ENCODE data around the gene CNN2.

CNN2 gene

GRCh38 chr19:1026783-1027649 lies 608 bp downstream of the CNN2 start:
- Histone ChIP-seq H4K91ac (ENCODE audit: low read length) (peak overlapping the region; percentile 93), H3K9ac (ENCODE audit: low read length) (peak overlapping the region; percentile 97), H3K27me3 (ENCODE audit: control insufficient read depth in 1 of 2, insufficient read depth in 1 of 2, low read length in 2 of 2) (no peaks in the 10 kb centered on the region), H2BK5ac (ENCODE audit: low read depth, low read length, poor library complexity, severe bottlenecking) (peak overlapping the region; percentile 100), H2BK15ac (ENCODE audit: low read depth, poor library complexity, severe bottlenecking) (peak overlapping the region; percentile 98), H3K4me2 (ENCODE audit: low read length, poor library complexity, severe bottlenecking) (peak overlapping the region; percentile 74), H3K27ac (ENCODE audit: low read length, poor library complexity, severe bottlenecking) (peak overlapping the region; percentile 99), H3K18ac (ENCODE audit: low read depth in 1 of 2, low read length in 2 of 2) (peak overlapping the region; percentile 96 to 97), H2AFZ (ENCODE audit: low read depth, low read length) (no peak overlapping the region), H3K4me1 (ENCODE audit: control insufficient read depth, insufficient read depth, low read depth, low read length) (peaks cover 19% of the 10 kb centered on the region), H2AK5ac (ENCODE audit: low read length, severe bottlenecking) (peak overlapping the region; percentile 100), H2BK120ac (ENCODE audit: low read depth, low read length) (peak overlapping the region; percentile 93), H2BK12ac (ENCODE audit: low read length in 2 of 2) (peak overlapping the region in 1 of 2 experiments; percentile 98), H3K9me3 (ENCODE audit: control insufficient read depth, low read length) (no peaks in the 10 kb centered on the region), H4K8ac (ENCODE audit: low read length) (peak overlapping the region; percentile 90), H3K4me3 (ENCODE audit: insufficient read depth in 1 of 2, low read depth in 1 of 2, low read length in 2 of 2) (peak overlapping the region; percentile 94 to 97), H3K4ac (ENCODE audit: low read depth in 1 of 2, low read length in 2 of 2) (peak overlapping the region; percentile 97 to 99), H3K14ac (ENCODE audit: low read length in 2 of 2) (peak overlapping the region; percentile 95 to 97), H3K23ac (ENCODE audit: low read length in 2 of 2) (peak overlapping the region; percentile 93 to 99), H3K36me3 (ENCODE audit: control insufficient read depth in 1 of 2, insufficient read depth in 2 of 2, low read depth in 1 of 2, low read length in 2 of 2) (peaks cover 14 to 28% of the 10 kb centered on the region in 2 experiments), H3K79me1 (replicated peaks; ENCODE audit: low read length, poor library complexity, severe bottlenecking) (no peaks in the 10 kb centered on the region)
- 1% methylated on average over 33 of the region's 36 CpGs for WGBS
- DNase-seq = no peak

- Histone ChIP-seq H3K36me3 (ENCODE audit: control insufficient read depth in 1 of 2, insufficient read depth in 2 of 2, low read depth in 1 of 2, low read length in 2 of 2) (peaks cover 21 to 35% of the 10 kb centered on the region in 2 experiments), H2BK15ac (ENCODE audit: low read depth, poor library complexity, severe bottlenecking) (peak overlapping the region; percentile 39), H2BK5ac (ENCODE audit: low read depth, low read length, poor library complexity, severe bottlenecking) (peak overlapping the region; percentile 92), H4K91ac (ENCODE audit: low read length) (peak overlapping the region; percentile 94), H3K23ac (ENCODE audit: low read length in 2 of 2) (peak overlapping the region in 1 of 2 experiments; percentile 20), H3K4me1 (ENCODE audit: control insufficient read depth, insufficient read depth, low read depth, low read length) (peaks cover 24% of the 10 kb centered on the region), H3K4me2 (ENCODE audit: low read length, poor library complexity, severe bottlenecking) (peak overlapping the region; percentile 74), H4K8ac (ENCODE audit: low read length) (peak overlapping the region; percentile 19), H2BK12ac (ENCODE audit: low read length in 2 of 2) (peak overlapping the region in 1 of 2 experiments; percentile 98), H2AFZ (ENCODE audit: low read depth, low read length) (no peak overlapping the region), H3K4me3 (ENCODE audit: insufficient read depth in 1 of 2, low read depth in 1 of 2, low read length in 2 of 2) (peak overlapping the region; percentile 94 to 97), H3K9me3 (ENCODE audit: control insufficient read depth, low read length) (no peaks in the 10 kb centered on the region), H3K27me3 (ENCODE audit: control insufficient read depth in 1 of 2, insufficient read depth in 1 of 2, low read length in 2 of 2) (no peaks in the 10 kb centered on the region), H3K79me1 (replicated peaks; ENCODE audit: low read length, poor library complexity, severe bottlenecking) (peaks cover 2% of the 10 kb centered on the region), H3K9ac (ENCODE audit: low read length) (peak overlapping the region; percentile 97), H3K14ac (ENCODE audit: low read length in 2 of 2) (peak overlapping the region in 1 of 2 experiments; percentile 50), H2AK5ac (ENCODE audit: low read length, severe bottlenecking) (peak overlapping the region; percentile 100), H3K27ac (ENCODE audit: low read length, poor library complexity, severe bottlenecking) (peak overlapping the region; percentile 99), H2BK120ac (ENCODE audit: low read depth, low read length) (peak overlapping the region; percentile 93), H3K18ac (ENCODE audit: low read depth in 1 of 2, low read length in 2 of 2) (peak overlapping the region; percentile 46 to 99), H3K4ac (ENCODE audit: low read depth in 1 of 2, low read length in 2 of 2) (peak overlapping the region; percentile 68 to 97)
- WGBS = under 1% methylated on average over 16 of the region's 16 CpGs
- DNase-seq = no peak
These were observed 1.2 kb downstream of the CNN2 start for GRCh38 chr19:1027650-1028061.

- Histone ChIP-seq H4K8ac (ENCODE audit: low read length) (peak overlapping the region; percentile 36), H3K4me2 (ENCODE audit: low read length, poor library complexity, severe bottlenecking) (peak overlapping the region; percentile 97), H3K4ac (ENCODE audit: low read depth in 1 of 2, low read length in 2 of 2) (peak overlapping the region; percentile 97), H3K36me3 (ENCODE audit: control insufficient read depth in 1 of 2, insufficient read depth in 2 of 2, low read depth in 1 of 2, low read length in 2 of 2) (peaks cover 26 to 40% of the 10 kb centered on the region in 2 experiments), H3K14ac (ENCODE audit: low read length in 2 of 2) (peak overlapping the region in 1 of 2 experiments; percentile 50), H2BK5ac (ENCODE audit: low read depth, low read length, poor library complexity, severe bottlenecking) (peak overlapping the region; percentile 92), H2BK15ac (ENCODE audit: low read depth, poor library complexity, severe bottlenecking) (peak overlapping the region; percentile 88), H3K27me3 (ENCODE audit: control insufficient read depth in 1 of 2, insufficient read depth in 1 of 2, low read length in 2 of 2) (no peaks in the 10 kb centered on the region), H3K4me3 (ENCODE audit: insufficient read depth in 1 of 2, low read depth in 1 of 2, low read length in 2 of 2) (peak overlapping the region; percentile 94 to 97), H4K91ac (ENCODE audit: low read length) (peak overlapping the region; percentile 94), H3K23ac (ENCODE audit: low read length in 2 of 2) (peak overlapping the region in 1 of 2 experiments; percentile 98), H3K79me1 (replicated peaks; ENCODE audit: low read length, poor library complexity, severe bottlenecking) (peaks cover 2% of the 10 kb centered on the region), H2BK120ac (ENCODE audit: low read depth, low read length) (peak overlapping the region; percentile 76), H2AFZ (ENCODE audit: low read depth, low read length) (no peak overlapping the region), H3K27ac (ENCODE audit: low read length, poor library complexity, severe bottlenecking) (peak overlapping the region; percentile 99), H3K9ac (ENCODE audit: low read length) (peak overlapping the region; percentile 97), H3K18ac (ENCODE audit: low read depth in 1 of 2, low read length in 2 of 2) (peak overlapping the region; percentile 94 to 99), H3K4me1 (ENCODE audit: control insufficient read depth, insufficient read depth, low read depth, low read length) (peaks cover 24% of the 10 kb centered on the region), H2BK12ac (ENCODE audit: low read length in 2 of 2) (peak overlapping the region in 1 of 2 experiments; percentile 98), H2AK5ac (ENCODE audit: low read length, severe bottlenecking) (peak overlapping the region; percentile 93), H3K9me3 (ENCODE audit: control insufficient read depth, low read length) (no peaks in the 10 kb centered on the region)
- under 1% methylated on average over 42 of the region's 58 CpGs for WGBS
- DNase-seq = peak; percentile 95
These were observed 1.9 kb downstream of the CNN2 start for GRCh38 chr19:1028062-1028926.

Data from mesenchymal stem cell (in vitro differentiated cells and primary cell).